ENCODE measurements around the gene IER3. TPM values are rescaled to one million over a fixed set of nuclear protein-coding genes. Genes with fewer than 3 reads are reported as not detected.
A peak's percentile ranks its signal among the peaks of the same experiment; 100 is the strongest.

Gene IER3
- polyA plus RNA-seq, 2 of the 4 experiments (the other 2 are of a cell fraction): 104 to 202 TPM

DNA sequence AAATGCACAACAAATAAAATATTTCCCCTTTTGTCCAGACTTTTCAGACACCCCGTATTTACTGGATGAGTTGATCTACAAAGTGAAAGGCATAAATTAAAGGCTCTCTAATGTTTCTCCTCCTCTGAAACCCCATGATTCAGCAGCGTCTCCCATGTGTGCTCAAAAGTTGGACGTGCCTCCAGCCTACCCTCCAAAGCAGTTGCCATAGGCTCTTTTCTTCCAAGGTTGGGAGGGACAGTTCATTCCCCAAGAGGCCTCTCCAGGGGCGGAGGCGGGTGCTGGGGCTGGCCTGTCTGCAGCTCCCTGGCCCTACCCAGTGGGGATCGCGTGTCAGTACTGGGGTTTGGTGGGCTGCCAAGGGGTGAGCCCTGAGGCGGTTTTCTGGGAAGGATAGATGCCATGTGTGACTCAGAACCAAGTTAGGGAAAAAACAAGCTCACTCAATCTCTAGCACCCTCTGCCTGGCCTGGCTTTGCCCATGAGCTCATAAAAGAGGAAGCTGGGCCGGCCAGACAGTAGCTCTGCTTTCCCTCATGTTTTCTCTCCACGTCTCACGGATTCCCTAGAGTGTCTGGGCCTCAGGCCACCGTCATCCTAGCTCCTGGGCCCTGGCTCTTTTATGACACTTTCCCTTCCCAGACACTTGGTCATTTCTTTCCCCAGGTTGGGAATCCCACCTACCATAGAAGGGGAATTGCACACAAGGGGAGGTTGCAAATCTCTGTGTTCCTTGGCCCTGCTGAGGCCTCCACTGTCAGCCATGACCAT lies 8.0 kb upstream of the IER3 start (continued):
- TF ChIP-seq NPAS2 (CRISPR knock-in tag; IDR thresholded peaks at IDR 0.05; ENCODE audit: borderline replicate concordance) (peak; percentile 16; the same call in 1 of the 2 replicates), ZFP36 (IDR thresholded peaks at IDR 0.05; ENCODE audit: borderline replicate concordance, partially characterized antibody) (no peak), CBX2 (IDR thresholded peaks at IDR 0.05; ENCODE audit: borderline replicate concordance, low read depth) (no peak), HOXB5 (CRISPR knock-in tag; IDR thresholded peaks at IDR 0.05) (peak; percentile 77), JUN (IDR thresholded peaks at IDR 0.05) (peak; percentile 81 to 84; a peak in 4 of 5 replicates), RAD21 (conservative IDR thresholded peaks at IDR 0.05 in 1 of 2, IDR thresholded peaks at IDR 0.05 in 1 of 2) (peak; percentile 35 to 63), MYC (IDR thresholded peaks at IDR 0.05; ENCODE audit: borderline replicate concordance, low read length) (no peak)

GRCh38 chr6:30750379-30750668 lies 6.0 kb upstream of the IER3 start:
- POLR2A ChIA-PET: interaction anchor here (0.7 to 2.4 kb wide), 2 partner anchors 8 to 19 kb away, joined by 3 to 7 read pairs; no protein-coding TSS in a partner anchor
- Histone ChIP-seq H3K4me2 (peak overlapping the region; percentile 74), H3K9me3 (no peaks in the 10 kb centered on the region), H3K27ac (peak overlapping the region; percentile 97), H3K4me1 (peaks cover 75% of the 10 kb centered on the region), H3K4me3 (no peak overlapping the region)
- no peak for ATAC-seq
- CTCF ChIA-PET: interaction anchor here (1.5 to 2.1 kb wide), 2 partner anchors 71 kb away, joined by 3 to 7 read pairs; no protein-coding TSS in a partner anchor
- TF ChIP-seq, protein P1, sequence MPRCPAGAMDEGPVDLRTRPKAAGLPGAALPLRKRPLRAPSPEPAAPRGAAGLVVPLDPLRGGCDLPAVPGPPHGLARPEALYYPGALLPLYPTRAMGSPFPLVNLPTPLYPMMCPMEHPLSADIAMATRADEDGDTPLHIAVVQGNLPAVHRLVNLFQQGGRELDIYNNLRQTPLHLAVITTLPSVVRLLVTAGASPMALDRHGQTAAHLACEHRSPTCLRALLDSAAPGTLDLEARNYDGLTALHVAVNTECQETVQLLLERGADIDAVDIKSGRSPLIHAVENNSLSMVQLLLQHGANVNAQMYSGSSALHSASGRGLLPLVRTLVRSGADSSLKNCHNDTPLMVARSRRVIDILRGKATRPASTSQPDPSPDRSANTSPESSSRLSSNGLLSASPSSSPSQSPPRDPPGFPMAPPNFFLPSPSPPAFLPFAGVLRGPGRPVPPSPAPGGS (IDR thresholded peaks at IDR 0.05): no peak
- TF ChIP-seq HOXB5 (CRISPR knock-in tag; IDR thresholded peaks at IDR 0.05): 0 out of 2 replicates have a peak, but pooled peaks have one; percentile 2
- FAIRE-seq: no peak
- DNase-seq (ENCODE audit: low read depth in 1 of 2, low spot score in 1 of 2): no peak

DNA sequence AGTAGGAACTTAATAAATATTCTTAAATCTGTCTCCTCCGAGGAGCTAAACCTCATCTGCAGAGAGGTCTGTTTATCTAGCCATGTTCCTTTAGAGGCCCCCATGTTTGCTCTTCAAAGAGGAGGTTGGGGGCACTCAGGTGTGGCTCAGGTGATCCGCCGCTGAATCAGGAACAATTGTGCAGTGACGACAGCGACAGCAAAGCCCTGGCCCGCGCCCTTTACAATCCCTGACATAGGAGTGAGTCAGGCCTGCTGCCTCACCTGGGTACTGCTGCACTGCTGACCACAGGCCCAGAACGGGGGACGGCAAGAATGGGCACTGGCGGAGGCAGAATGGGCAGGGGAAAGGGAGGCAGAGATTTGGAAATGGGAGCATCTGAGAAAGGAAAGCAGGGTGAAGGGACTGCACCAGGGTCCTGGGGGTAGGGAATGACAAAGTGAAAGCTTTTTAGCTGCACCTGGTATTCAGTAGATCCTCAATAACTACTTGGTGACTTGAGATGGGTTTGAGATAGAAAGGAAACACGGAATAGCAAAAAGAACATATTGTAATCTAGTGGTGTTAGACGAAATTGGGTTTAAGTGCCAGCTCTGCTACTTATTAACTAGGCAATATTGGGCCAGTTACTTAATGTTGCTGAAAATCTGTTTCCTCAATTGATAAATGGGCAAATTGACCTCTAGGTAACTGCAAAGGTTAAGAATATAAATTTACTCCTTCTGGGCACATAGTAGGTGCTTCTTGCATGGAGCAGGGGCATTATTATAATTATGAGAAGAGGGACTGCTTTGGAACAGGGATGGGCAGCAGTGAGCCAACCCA lies 5.4 kb upstream of the IER3 start:
- Histone ChIP-seq H3K4me2 (peak overlapping the region; percentile 74), H3K4me1 (peaks cover 81% of the 10 kb centered on the region), H3K9me3 (no peaks in the 10 kb centered on the region), H3K4me3 (no peak overlapping the region), H3K27ac (peak overlapping the region; percentile 97)
- FAIRE-seq (no peak), DNase-seq (ENCODE audit: low read depth in 1 of 2, low spot score in 1 of 2) (peak in 1 of 2 experiments; percentile 79), ATAC-seq (peak; percentile 20 to 23; a peak in 4 of 6 replicates)
- 5% methylated on average over 12 of the region's 12 CpGs for WGBS (ENCODE audit: missing lambda C conversion rate)
- POLR2A ChIA-PET: interaction anchor here (2.4 kb wide), 1 partner anchor 19 kb away, joined by 7 read pairs; no protein-coding TSS in a partner anchor
- TF ChIP-seq, protein P2, sequence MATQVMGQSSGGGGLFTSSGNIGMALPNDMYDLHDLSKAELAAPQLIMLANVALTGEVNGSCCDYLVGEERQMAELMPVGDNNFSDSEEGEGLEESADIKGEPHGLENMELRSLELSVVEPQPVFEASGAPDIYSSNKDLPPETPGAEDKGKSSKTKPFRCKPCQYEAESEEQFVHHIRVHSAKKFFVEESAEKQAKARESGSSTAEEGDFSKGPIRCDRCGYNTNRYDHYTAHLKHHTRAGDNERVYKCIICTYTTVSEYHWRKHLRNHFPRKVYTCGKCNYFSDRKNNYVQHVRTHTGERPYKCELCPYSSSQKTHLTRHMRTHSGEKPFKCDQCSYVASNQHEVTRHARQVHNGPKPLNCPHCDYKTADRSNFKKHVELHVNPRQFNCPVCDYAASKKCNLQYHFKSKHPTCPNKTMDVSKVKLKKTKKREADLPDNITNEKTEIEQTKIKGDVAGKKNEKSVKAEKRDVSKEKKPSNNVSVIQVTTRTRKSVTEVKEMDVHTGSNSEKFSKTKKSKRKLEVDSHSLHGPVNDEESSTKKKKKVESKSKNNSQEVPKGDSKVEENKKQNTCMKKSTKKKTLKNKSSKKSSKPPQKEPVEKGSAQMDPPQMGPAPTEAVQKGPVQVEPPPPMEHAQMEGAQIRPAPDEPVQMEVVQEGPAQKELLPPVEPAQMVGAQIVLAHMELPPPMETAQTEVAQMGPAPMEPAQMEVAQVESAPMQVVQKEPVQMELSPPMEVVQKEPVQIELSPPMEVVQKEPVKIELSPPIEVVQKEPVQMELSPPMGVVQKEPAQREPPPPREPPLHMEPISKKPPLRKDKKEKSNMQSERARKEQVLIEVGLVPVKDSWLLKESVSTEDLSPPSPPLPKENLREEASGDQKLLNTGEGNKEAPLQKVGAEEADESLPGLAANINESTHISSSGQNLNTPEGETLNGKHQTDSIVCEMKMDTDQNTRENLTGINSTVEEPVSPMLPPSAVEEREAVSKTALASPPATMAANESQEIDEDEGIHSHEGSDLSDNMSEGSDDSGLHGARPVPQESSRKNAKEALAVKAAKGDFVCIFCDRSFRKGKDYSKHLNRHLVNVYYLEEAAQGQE (IDR thresholded peaks at IDR 0.05): no peak
- TF ChIP-seq, protein P1 (IDR thresholded peaks at IDR 0.05): no peak
- TF ChIP-seq HOXB5 (CRISPR knock-in tag; IDR thresholded peaks at IDR 0.05): 0 out of 2 replicates have a peak, but pooled peaks have one; percentile 19
- peak; percentile 79; the same call in 1 of the 2 replicates for TF ChIP-seq FOXS1 (CRISPR knock-in tag; IDR thresholded peaks at IDR 0.05)
- TF ChIP-seq FOSL2 (IDR thresholded peaks at IDR 0.05): 0 out of 2 replicates have a peak, but pooled peaks have one; percentile 6
- TF ChIP-seq FOSL2 (CRISPR knock-in tag; IDR thresholded peaks at IDR 0.05): peak; percentile 50
- no peak for TF ChIP-seq PHF8 (IDR thresholded peaks at IDR 0.05; ENCODE audit: borderline replicate concordance, low read depth)
- no peak for TF ChIP-seq JUN (IDR thresholded peaks at IDR 0.05)
- no peak for TF ChIP-seq RCOR1 (IDR thresholded peaks at IDR 0.05; ENCODE audit: low read depth, low read length)
- no peak for TF ChIP-seq EP300 (IDR thresholded peaks at IDR 0.05)
- peak; percentile 5; the same call in 1 of the 2 replicates for TF ChIP-seq JUNB (IDR thresholded peaks at IDR 0.05)
- no peak for TF ChIP-seq MYC (IDR thresholded peaks at IDR 0.05; ENCODE audit: borderline replicate concordance, low read length)
- TF ChIP-seq ZC3H11A (IDR thresholded peaks at IDR 0.05): no peak
- TF ChIP-seq MAFK (IDR thresholded peaks at IDR 0.05; ENCODE audit: partially characterized antibody): peak; percentile 1
- no peak for TF ChIP-seq HOXA7 (CRISPR knock-in tag; IDR thresholded peaks at IDR 0.05)
- TF ChIP-seq TP53 (CRISPR knock-in tag; IDR thresholded peaks at IDR 0.05): no peak
- no peak for TF ChIP-seq SREBF2 (IDR thresholded peaks at IDR 0.05)
- 0 out of 2 replicates have a peak, but pooled peaks have one; percentile 14 for TF ChIP-seq FOSB (CRISPR knock-in tag; IDR thresholded peaks at IDR 0.05)
- peak; percentile 59; the same call in 1 of the 2 replicates for TF ChIP-seq EHF (CRISPR knock-in tag; IDR thresholded peaks at IDR 0.05)
- TF ChIP-seq, protein P3, sequence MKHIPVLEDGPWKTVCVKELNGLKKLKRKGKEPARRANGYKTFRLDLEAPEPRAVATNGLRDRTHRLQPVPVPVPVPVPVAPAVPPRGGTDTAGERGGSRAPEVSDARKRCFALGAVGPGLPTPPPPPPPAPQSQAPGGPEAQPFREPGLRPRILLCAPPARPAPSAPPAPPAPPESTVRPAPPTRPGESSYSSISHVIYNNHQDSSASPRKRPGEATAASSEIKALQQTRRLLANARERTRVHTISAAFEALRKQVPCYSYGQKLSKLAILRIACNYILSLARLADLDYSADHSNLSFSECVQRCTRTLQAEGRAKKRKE (CRISPR knock-in tag; IDR thresholded peaks at IDR 0.05; ENCODE audit: low read depth): peak; percentile 92
- peak; percentile 80 for TF ChIP-seq HOXB13 (CRISPR knock-in tag; IDR thresholded peaks at IDR 0.05; ENCODE audit: low read depth)
- CTCF ChIA-PET: interaction anchor here (0.7 to 2.1 kb wide), 6 partner anchors 19 to 78 kb away, joined by 3 to 7 read pairs (median 3); no protein-coding TSS in a partner anchor
